HG02642 (cell line): ENCODE results near the gene KIF26B.
"Not testable (repeated sequence)": the region's sequence is repeated elsewhere in the genome, so short reads cannot be mapped to it uniquely, and the experiment has no call there.

Experiments used
- ATAC-seq: cut with Tn5 transposase; IDR thresholded peaks from one replicate; pipeline ENCODE4 v1.9.1; 2021; ENCODE audit warnings: mild to moderate bottlenecking; ENCODE audit not compliant: unreplicated experiment, poor library complexity

KIF26B gene

GRCh38 chr1:245650441-245650960 lies 495.7 kb downstream of the KIF26B start:
- no peak for ATAC-seq

GRCh38 chr1:245651093-245651492 lies 496.3 kb downstream of the KIF26B start:
- no peak for ATAC-seq

- no peak for ATAC-seq
Observed at GRCh38 chr1:245652116-245652515, 497.3 kb downstream of the KIF26B start.

GRCh38 chr1:245652660-245653427 lies 498.1 kb downstream of the KIF26B start:
- ATAC-seq, result no peak

- ATAC-seq, result no peak
Observed at GRCh38 chr1:245654460-245655050, 499.8 kb downstream of the KIF26B start.

GRCh38 chr1:245656189-245656717 lies 501.5 kb downstream of the KIF26B start:
- no peak for ATAC-seq

GRCh38 chr1:245657371-245657770 lies 502.6 kb downstream of the KIF26B start:
- no peak for ATAC-seq

- ATAC-seq, result no peak
Observed at GRCh38 chr1:245663373-245663772, 508.6 kb downstream of the KIF26B start.

GRCh38 chr1:245663841-245664240 lies 509.1 kb downstream of the KIF26B start:
- ATAC-seq, result no peak

GRCh38 chr1:245666412-245666811 lies 511.6 kb downstream of the KIF26B start:
- no peak for ATAC-seq

GRCh38 chr1:245671349-245671748 lies 516.6 kb downstream of the KIF26B start:
- no peak for ATAC-seq

GRCh38 chr1:245671966-245672767 lies 517.4 kb downstream of the KIF26B start:
- no peak for ATAC-seq

GRCh38 chr1:245672836-245673656 lies 518.3 kb downstream of the KIF26B start:
- ATAC-seq, result not testable (repeated sequence)

GRCh38 chr1:245673881-245674414 lies 519.2 kb downstream of the KIF26B start:
- ATAC-seq, result peak; percentile 78

- no peak for ATAC-seq
Observed at GRCh38 chr1:245677461-245678240, 522.9 kb downstream of the KIF26B start.

GRCh38 chr1:245678860-245679411 lies 524.2 kb downstream of the KIF26B start:
- ATAC-seq, result no peak

- no peak for ATAC-seq
Observed at GRCh38 chr1:245679821-245680780, 525.3 kb downstream of the KIF26B start.
